Erythroblast (primary cell): ENCODE measurements around the gene MAG.

Source experiments
- DNase-seq, 2 experiments: peaks; one replicate each; lab custom pipeline; 2025; lab: John Stamatoyannopoulos, UW
- GATA1 ChIP-seq: IDR thresholded peaks from 2 replicates; pipeline ENCODE4 v1.6.1; 2011; ENCODE audit warnings: low read depth, mild to moderate bottlenecking, control low read depth, low read length, moderate library complexity
- POLR2A ChIP-seq: IDR thresholded peaks from 2 replicates; pipeline ENCODE4 v1.6.1; 2011; ENCODE audit warnings: mild to moderate bottlenecking, low read length

MAG gene

GRCh38 chr19:35269438-35270117 lies 22.4 kb upstream of the MAG start:
- no peak for TF ChIP-seq GATA1
- TF ChIP-seq POLR2A: peak; percentile 19
- peak; percentile 87 to 93 for DNase-seq

DNA sequence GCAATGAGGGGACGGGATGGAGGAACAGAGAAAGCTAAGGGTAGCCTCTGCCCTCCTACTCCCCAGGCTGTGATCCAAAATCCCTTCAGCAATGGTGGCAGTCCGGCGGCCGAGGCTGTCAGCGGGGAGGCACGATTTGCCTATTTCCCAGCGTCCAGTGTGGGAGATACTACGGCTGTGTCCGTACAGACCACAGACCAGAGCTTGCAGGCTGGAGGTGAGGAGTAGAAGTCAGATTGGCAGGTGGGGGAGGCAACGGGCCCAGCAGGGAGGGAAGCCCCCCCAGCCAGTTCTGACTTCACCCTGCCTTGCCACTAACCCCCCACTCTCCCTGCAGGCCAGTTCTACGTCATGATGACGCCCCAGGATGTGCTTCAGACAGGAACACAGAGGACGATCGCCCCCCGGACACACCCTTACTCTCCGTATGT lies 21.6 kb upstream of the MAG start:
- TF ChIP-seq POLR2A (no peak), GATA1 (no peak)

GRCh38 chr19:35271546-35271945 lies 20.4 kb upstream of the MAG start:
- no peak for DNase-seq
- TF ChIP-seq GATA1: no peak
- TF ChIP-seq POLR2A: no peak

More for the DNA sequence above, 21.6 kb upstream of the MAG start:
- DNase-seq: no peak

GRCh38 chr19:35272122-35272719 lies 19.7 kb upstream of the MAG start:
- no peak for DNase-seq

GRCh38 chr19:35272954-35273649 lies 18.9 kb upstream of the MAG start:
- no peak for DNase-seq
- TF ChIP-seq GATA1 (no peak), POLR2A (no peak)

More at GRCh38 chr19:35272122-35272719, 19.7 kb upstream of the MAG start:
- TF ChIP-seq POLR2A (no peak), GATA1 (no peak)

DNA sequence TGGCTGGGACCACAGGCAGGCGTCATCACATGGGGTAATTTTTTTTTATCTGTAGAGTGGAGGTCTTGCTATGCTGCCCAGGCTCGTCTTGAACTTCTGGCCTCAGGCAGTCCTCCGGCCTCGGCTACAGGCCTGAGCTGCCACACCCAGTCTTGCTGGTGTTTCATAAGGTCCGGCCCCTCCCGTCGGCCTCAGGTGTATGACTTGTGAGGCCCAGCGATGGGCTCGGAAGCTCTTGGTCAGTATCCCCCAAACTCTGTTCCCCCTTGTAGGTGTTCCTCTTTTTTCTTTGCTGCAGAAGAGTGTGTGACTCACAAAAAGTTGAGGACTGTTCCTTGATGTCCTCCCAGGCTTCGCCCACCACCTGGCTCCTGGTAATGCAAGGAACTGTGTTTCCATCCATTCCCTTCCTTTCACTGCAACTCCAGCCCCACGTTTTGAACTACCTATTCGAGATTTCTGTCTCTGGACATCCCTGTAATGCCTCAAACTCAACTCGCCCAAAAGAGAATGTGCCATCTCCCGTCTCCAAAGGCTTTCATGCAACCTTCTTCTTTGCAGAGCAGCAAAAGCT lies 18.2 kb upstream of the MAG start:
- TF ChIP-seq POLR2A: no peak
- TF ChIP-seq GATA1: no peak
- DNase-seq: no peak

DNA sequence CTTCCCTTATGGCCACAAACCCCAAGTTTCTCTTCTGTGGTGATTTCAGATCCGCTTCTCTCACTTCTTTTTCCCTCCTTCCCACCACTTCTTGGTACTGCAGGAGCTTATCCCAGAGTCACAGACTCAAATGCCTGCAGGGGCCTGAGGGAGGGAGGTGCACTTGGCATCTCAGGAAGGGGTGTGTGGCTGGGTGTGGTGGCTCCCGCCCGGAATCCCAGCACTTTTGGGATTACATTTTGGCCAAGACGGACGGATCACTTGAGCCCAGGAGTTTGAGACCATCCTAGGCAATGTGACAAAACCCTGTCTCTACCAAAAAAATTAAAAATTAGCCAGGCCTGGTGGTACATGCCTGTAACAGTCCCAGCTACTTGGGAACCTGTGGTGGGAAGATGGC lies 17.6 kb upstream of the MAG start:
- TF ChIP-seq GATA1 (no peak), POLR2A (no peak)
- no peak for DNase-seq

DNA sequence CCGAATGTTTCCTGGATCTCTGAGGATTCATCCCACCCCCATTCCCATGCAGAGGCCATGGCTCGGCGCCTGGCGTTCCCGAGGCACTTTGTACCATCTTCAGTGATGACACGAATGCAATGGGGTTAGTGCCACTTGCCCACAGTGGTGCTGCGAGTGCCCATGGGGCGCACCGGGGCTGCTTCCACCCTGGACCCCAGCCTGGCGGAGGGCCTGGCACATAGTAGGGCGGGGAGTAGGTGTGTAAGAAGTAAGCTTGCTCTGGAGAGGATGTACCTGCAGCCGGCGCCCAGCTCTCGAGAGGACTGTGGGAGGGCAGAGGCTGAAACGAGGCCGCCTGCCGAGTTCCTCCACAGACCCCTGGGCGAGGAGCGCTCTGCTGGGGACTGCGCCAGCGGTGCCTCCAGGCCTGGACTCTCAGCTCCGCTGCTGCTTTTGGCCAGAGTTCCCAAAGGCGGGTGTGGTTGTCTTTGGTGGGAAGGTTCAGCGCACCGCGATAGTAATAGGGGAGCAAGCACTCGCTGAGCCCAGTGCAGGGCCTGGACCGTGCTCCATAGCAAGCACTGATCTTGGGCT lies 15.2 kb upstream of the MAG start:
- no peak for DNase-seq
- no peak for TF ChIP-seq POLR2A
- TF ChIP-seq GATA1: no peak

GRCh38 chr19:35278578-35279284 lies 13.2 kb upstream of the MAG start:
- TF ChIP-seq POLR2A (no peak), GATA1 (no peak)
- no peak for DNase-seq

GRCh38 chr19:35279374-35279773 lies 12.6 kb upstream of the MAG start:
- no peak for TF ChIP-seq POLR2A
- TF ChIP-seq GATA1: no peak
- DNase-seq: no peak

- no peak for TF ChIP-seq POLR2A
- no peak for TF ChIP-seq GATA1
- DNase-seq: no peak
These were observed 11.8 kb upstream of the MAG start for GRCh38 chr19:35279985-35280821.

- TF ChIP-seq POLR2A: no peak
- TF ChIP-seq GATA1: no peak
- no peak for DNase-seq
These were observed 10.7 kb upstream of the MAG start for GRCh38 chr19:35281303-35281702.
